Epithelial cell of umbilical artery (primary cell): ENCODE data around the gene PLAAT2. TPM values are rescaled to one million over a fixed set of nuclear protein-coding genes. Genes with fewer than 3 reads are reported as not detected.

Source experiments
- total RNA-seq: library from RNA; depleted of rRNA; stranded (reverse); fragments of >200 nt; gene quantifications from 2 replicates; pipeline ENCODE4 v1.2.3, GENCODE V29; 2014

The PLAAT2 gene
- not detected in 2 replicates for total RNA-seq

GRCh38 chr11:63563201-63564055 is at the start of gene PLAAT2:
Gene PLAAT2, minus strand, starts transcription at chr11:63563379. Its CDS starts 55 bp downstream, at chr11:63563324.

DNA sequence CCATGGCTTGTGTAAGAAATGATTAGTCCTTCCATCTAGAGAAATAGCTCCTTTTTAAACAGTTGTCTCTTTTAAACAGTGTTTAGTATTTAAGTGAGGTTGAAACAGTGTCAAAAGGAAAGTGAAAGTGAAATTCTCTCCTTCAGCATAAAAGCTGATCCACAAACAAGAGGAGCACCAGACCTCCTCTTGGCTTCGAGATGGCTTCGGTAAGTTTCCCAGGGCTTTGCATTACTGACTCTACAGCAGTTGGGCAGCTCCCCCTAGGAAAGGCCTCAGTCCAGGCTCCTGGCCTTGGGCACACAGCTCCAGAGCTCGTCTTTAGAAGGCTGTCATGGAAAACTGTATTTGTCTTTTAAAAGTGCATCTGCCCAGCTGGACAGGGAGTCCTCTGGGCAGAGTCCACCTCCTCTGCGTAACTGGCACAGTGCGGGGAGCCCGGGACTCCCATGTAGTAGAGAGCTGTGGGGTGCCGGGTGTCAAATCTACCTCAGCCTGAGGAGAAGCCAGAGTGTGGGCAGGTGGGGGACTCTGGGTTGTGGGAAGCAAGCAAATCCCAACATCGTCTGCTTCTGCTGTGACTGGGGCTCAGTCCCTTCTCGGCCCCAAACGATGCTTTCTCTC is 26.4 kb downstream of the PLAAT2 start, which contains the start of gene PLAAT4:
PLAAT4 (plus strand) TSS at position 140 of the 624 bp plus-strand sequence; CDS start at position 201, 61 bp downstream.

GRCh38 chr11:63505857-63506528 is 57.2 kb downstream of the PLAAT2 start, which contains the start of gene LGALS12:
Gene LGALS12, plus strand, starts transcription at chr11:63506084. Its CDS starts 375 bp downstream, at chr11:63506459.

Other genes starting within 250 kb of the PLAAT2 start
- not detected in 2 replicates for gene SLC22A9, start 193.6 kb downstream of the PLAAT2 start, total RNA-seq
- gene PLAAT5, start 72.2 kb downstream of the PLAAT2 start, total RNA-seq = not detected in 2 replicates
- gene LGALS12, start 57.3 kb downstream of the PLAAT2 start, total RNA-seq = not detected in 2 replicates
- 0.65 and 7.9 TPM in 2 replicates for gene PLAAT4, start 26.6 kb downstream of the PLAAT2 start, total RNA-seq
- 28.3 and 55.5 TPM in 2 replicates for gene PLAAT3, start 51.1 kb upstream of the PLAAT2 start, total RNA-seq
- 70.2 and 76.7 TPM in 2 replicates for gene ATL3, start 108.0 kb upstream of the PLAAT2 start, total RNA-seq
- 37.4 and 41.9 TPM in 2 replicates for gene RTN3, start 118.1 kb upstream of the PLAAT2 start, total RNA-seq
- 12.3 and 20.4 TPM in 2 replicates for gene ZFTA, start 205.4 kb upstream of the PLAAT2 start, total RNA-seq